IPS DF 6.9 (cell line): ENCODE results near the gene GPR153.

Experiments used
- DNase-seq: peaks from one replicate; pipeline ENCODE4 v3.0.0-alpha.2; 2013; ENCODE audit warnings: low read depth, low spot score
- H3K27ac ChIP-seq: one replicate; pipeline ENCODE4 v1.5.1; 2013; ENCODE audit warnings: low read length, control low read depth
- H3K27me3 ChIP-seq: 2 replicates; pipeline ENCODE4 v1.6.1; 2013; ENCODE audit warnings: mild to moderate bottlenecking, low read length; ENCODE audit not compliant: control insufficient read depth, insufficient read depth
- H3K36me3 ChIP-seq: 2 replicates; pipeline ENCODE4 v1.6.1; 2013; ENCODE audit warnings: low read length; ENCODE audit not compliant: control insufficient read depth, insufficient read depth
- H3K4me1 ChIP-seq: 2 replicates; pipeline ENCODE4 v1.6.1; 2013; ENCODE audit warnings: low read length; ENCODE audit not compliant: control insufficient read depth, insufficient read depth
- H3K4me3 ChIP-seq: 2 replicates; pipeline ENCODE4 v1.5.1; 2013; ENCODE audit warnings: mild to moderate bottlenecking, low read length
- H3K9me3 ChIP-seq: 2 replicates; pipeline ENCODE4 v1.6.1; 2013; ENCODE audit warnings: low read length, inconsistent platforms; ENCODE audit not compliant: control insufficient read depth, insufficient read depth
- WGBS: extraction: QIAGEN DNeasy Blood & Tissue Kit; methylation state at CpG from one replicate; pipeline ENCODE4 v1.1.7; 2013; ENCODE audit warnings: mixed read lengths, missing lambda C conversion rate; ENCODE audit not compliant: insufficient read length, insufficient coverage; 5-methylcytosine and 5-hydroxymethylcytosine counted together

The GPR153 gene

GRCh38 chr1:6210591-6211355 lies 50.1 kb downstream of the GPR153 start:
- no peaks in the 10 kb centered on the region for H3K9me3 ChIP-seq
- DNase-seq, result no peak
- peaks cover 12% of the 10 kb centered on the region for H3K4me1 ChIP-seq
- no peaks in the 10 kb centered on the region for H3K36me3 ChIP-seq
- WGBS, result no CpG with 5 or more reads among the region's 29 CpGs
- H3K27me3 ChIP-seq, result peaks cover 7% of the 10 kb centered on the region; the same call in 1 of the 2 replicates
- no peak overlapping the region for H3K4me3 ChIP-seq
- no peak overlapping the region for H3K27ac ChIP-seq

GRCh38 chr1:6209661-6210580 lies 51.0 kb downstream of the GPR153 start:
- peaks cover 12% of the 10 kb centered on the region for H3K4me1 ChIP-seq
- DNase-seq, result no peak
- no peaks in the 10 kb centered on the region for H3K36me3 ChIP-seq
- H3K27ac ChIP-seq, result no peak overlapping the region
- H3K9me3 ChIP-seq, result no peaks in the 10 kb centered on the region
- peak overlapping the region; percentile 22; the same call in 1 of the 2 replicates for H3K4me3 ChIP-seq
- H3K27me3 ChIP-seq, result peaks cover 7% of the 10 kb centered on the region; the same call in 1 of the 2 replicates
- WGBS, result no CpG with 5 or more reads among the region's 17 CpGs

GRCh38 chr1:6208723-6209660 lies 51.9 kb downstream of the GPR153 start:
- no peaks in the 10 kb centered on the region for H3K36me3 ChIP-seq
- peaks cover 12% of the 10 kb centered on the region for H3K4me1 ChIP-seq
- no peak overlapping the region for H3K27ac ChIP-seq
- peaks cover 7% of the 10 kb centered on the region; the same call in 1 of the 2 replicates for H3K27me3 ChIP-seq
- WGBS, result no CpG with 5 or more reads among the region's 99 CpGs
- H3K4me3 ChIP-seq, result peak overlapping the region; percentile 22; the same call in 1 of the 2 replicates
- no peak for DNase-seq
- no peaks in the 10 kb centered on the region for H3K9me3 ChIP-seq

- WGBS, result no CpG with 5 or more reads among the region's 10 CpGs
- Histone ChIP-seq H3K9me3 (no peaks in the 10 kb centered on the region), H3K27ac (no peak overlapping the region), H3K4me1 (peaks cover 12% of the 10 kb centered on the region), H3K4me3 (no peak overlapping the region), H3K36me3 (no peaks in the 10 kb centered on the region), H3K27me3 (peaks cover 7% of the 10 kb centered on the region; the same call in 1 of the 2 replicates)
- no peak for DNase-seq
Observed at GRCh38 chr1:6207921-6208320, 53.0 kb downstream of the GPR153 start.

- no peaks in the 10 kb centered on the region for H3K9me3 ChIP-seq
- peaks cover 12% of the 10 kb centered on the region for H3K4me1 ChIP-seq
- H3K27me3 ChIP-seq, result peaks cover 7% of the 10 kb centered on the region; the same call in 1 of the 2 replicates
- no CpG with 5 or more reads among the region's 19 CpGs for WGBS
- no peaks in the 10 kb centered on the region for H3K36me3 ChIP-seq
- no peak for DNase-seq
- H3K4me3 ChIP-seq, result no peak overlapping the region
- no peak overlapping the region for H3K27ac ChIP-seq
Observed at GRCh38 chr1:6207075-6207885, 53.6 kb downstream of the GPR153 start.

- Histone ChIP-seq H3K4me1 (peaks cover 12% of the 10 kb centered on the region), H3K27me3 (peaks cover 7% of the 10 kb centered on the region; the same call in 1 of the 2 replicates), H3K4me3 (peak overlapping the region; percentile 34; the same call in 1 of the 2 replicates), H3K27ac (no peak overlapping the region), H3K9me3 (no peaks in the 10 kb centered on the region), H3K36me3 (no peaks in the 10 kb centered on the region)
- WGBS, result no CpG with 5 or more reads among the region's 25 CpGs
- DNase-seq, result no peak
Observed at GRCh38 chr1:6206520-6206855, 54.4 kb downstream of the GPR153 start.

- Histone ChIP-seq H3K27ac (no peak within 1 kb of the TSS), H3K9me3 (no peaks in the 10 kb centered on the region), H3K4me1 (peaks cover 12% of the 10 kb centered on the region), H3K27me3 (peaks cover 7% of the 10 kb centered on the region; the same call in 1 of the 2 replicates), H3K36me3 (no peaks in the 10 kb centered on the region), H3K4me3 (peak within 1 kb of the TSS; percentile 34; the same call in 1 of the 2 replicates)
- no peak for DNase-seq
- no CpG with 5 or more reads among the region's 66 CpGs for WGBS
Observed at GRCh38 chr1:6205849-6206519, 54.9 kb downstream of the GPR153 start, which contains the start of gene RNF207. Gene RNF207, plus strand, starts transcription at chr1:6206119. Its CDS starts 417 bp downstream, at chr1:6206536.

- H3K9me3 ChIP-seq, result no peaks in the 10 kb centered on the region
- H3K36me3 ChIP-seq, result peaks cover 1% of the 10 kb centered on the region; the same call in 1 of the 2 replicates
- no peak overlapping the region for H3K4me3 ChIP-seq
- H3K27ac ChIP-seq, result no peak overlapping the region
- WGBS, result no CpG with 5 or more reads among the region's 7 CpGs
- DNase-seq, result no peak
- H3K4me1 ChIP-seq, result peaks cover 4% of the 10 kb centered on the region
- H3K27me3 ChIP-seq, result peaks cover 3% of the 10 kb centered on the region; the same call in 1 of the 2 replicates
Observed at GRCh38 chr1:6202256-6202655, 58.6 kb downstream of the GPR153 start.
